Adipose tissue (tissue), 3 donors: Measurements from ENCODE around the gene LOXL3. TPM values are rescaled to one million over a fixed set of nuclear protein-coding genes. Genes with fewer than 3 reads are reported as not detected.

ENCODE experiments used
- H3K27ac ChIP-seq: one replicate; pipeline ENCODE4 v1.5.1; 2013; ENCODE audit warnings: low read depth, low read length
- WGBS, 3 donors: extraction: QIAGEN DNeasy Blood & Tissue Kit; methylation state at CpG; one replicate each; pipeline ENCODE4 v1.1.7; 2013; 5-methylcytosine and 5-hydroxymethylcytosine counted together
- polyA plus RNA-seq, 3 donors: library from polyadenylated mRNA; stranded (reverse); fragments of 200-250 nt; gene quantifications; one replicate each; pipeline ENCODE4 v1.2.3, GENCODE V29; 2013
- donor health status: healthy with polysubstance abuse.
- donor health status: Bipolar disorder and iron deficiency.
- donor health status: healthy.

The LOXL3 gene
- polyA plus RNA-seq, 3 donors = 0.78 to 4.7 (median 2.8) TPM

GRCh38 chr2:74556159-74556558, 2.4 kb upstream of the LOXL3 start:
- WGBS, 3 donors = 72 to 87% (median 74%) methylated on average over 11 to 14 of the region's 14 CpGs
- no peak overlapping the region for H3K27ac ChIP-seq

- 58 to 81% (median 59%) methylated on average over 17 of the region's 17 CpGs for WGBS, 3 donors
- no peak overlapping the region for H3K27ac ChIP-seq
Observed at GRCh38 chr2:74555610-74556103, 1.9 kb upstream of the LOXL3 start.

- H3K27ac ChIP-seq = no peak overlapping the region
- 2 to 5% (median 2%) methylated on average over 58 of the region's 58 CpGs for WGBS, 3 donors
Observed at GRCh38 chr2:74554820-74555531, 1.2 kb upstream of the LOXL3 start.

- H3K27ac ChIP-seq = no peak overlapping the region
- WGBS, 3 donors = 55 to 58% (median 57%) methylated on average over 27 of the region's 27 CpGs
Observed at GRCh38 chr2:74552914-74553811, 579 bp downstream of the LOXL3 start.

GRCh38 chr2:74551942-74552913, 1.5 kb downstream of the LOXL3 start:
- no peak overlapping the region for H3K27ac ChIP-seq
- 71 to 83% (median 77%) methylated on average over 21 of the region's 21 CpGs for WGBS, 3 donors

GRCh38 chr2:74551530-74551929, 2.2 kb downstream of the LOXL3 start:
- H3K27ac ChIP-seq = no peak overlapping the region

GRCh38 chr2:74550231-74550630, 3.5 kb downstream of the LOXL3 start:
- WGBS, 3 donors = 92 to 94% (median 92%) methylated on average over 7 of the region's 7 CpGs
- H3K27ac ChIP-seq = no peak overlapping the region

GRCh38 chr2:74548900-74549826, 4.6 kb downstream of the LOXL3 start:
- no peak overlapping the region for H3K27ac ChIP-seq
- 4 to 9% (median 6%) methylated on average over 76 to 85 of the region's 85 CpGs for WGBS, 3 donors

- H3K27ac ChIP-seq = no peak overlapping the region
- 13 to 18% (median 18%) methylated on average over 26 of the region's 26 CpGs for WGBS, 3 donors
Observed at GRCh38 chr2:74548285-74548899, 5.3 kb downstream of the LOXL3 start.

GRCh38 chr2:74546004-74546403, 7.7 kb downstream of the LOXL3 start:
- 75 to 96% (median 90%) methylated on average over 3 of the region's 3 CpGs for whole genome bisulfite sequencing, 3 donors

GRCh38 chr2:74544634-74545033, 9.1 kb downstream of the LOXL3 start:
- WGBS, 3 donors = 87 to 92% (median 90%) methylated on average over 3 of the region's 3 CpGs
- H3K27ac ChIP-seq = no peak overlapping the region

More at GRCh38 chr2:74546004-74546403, 7.7 kb downstream of the LOXL3 start:
- no peak overlapping the region for H3K27ac ChIP-seq

GRCh38 chr2:74542978-74543377, 10.8 kb downstream of the LOXL3 start:
- 52 to 82% (median 66%) methylated on average over 1 of the region's 1 CpG for WGBS, 3 donors

GRCh38 chr2:74540291-74540690, 13.5 kb downstream of the LOXL3 start:
- WGBS, 3 donors = 52 to 69% (median 54%) methylated on average over 5 of the region's 5 CpGs
- H3K27ac ChIP-seq = no peak overlapping the region

More at GRCh38 chr2:74542978-74543377, 10.8 kb downstream of the LOXL3 start:
- H3K27ac ChIP-seq = no peak overlapping the region

- no peak overlapping the region for H3K27ac ChIP-seq
- 50 to 74% (median 57%) methylated on average over 7 of the region's 7 CpGs for WGBS, 3 donors
Observed at GRCh38 chr2:74538881-74539339, 14.8 kb downstream of the LOXL3 start.

GRCh38 chr2:74537140-74537539, 16.6 kb downstream of the LOXL3 start:
- H3K27ac ChIP-seq = no peak overlapping the region
- WGBS, 3 donors = 63 to 67% (median 65%) methylated on average over 4 of the region's 4 CpGs

- 77 to 90% (median 87%) methylated on average over 23 of the region's 23 CpGs for WGBS, 3 donors
- H3K27ac ChIP-seq = no peak overlapping the region
Observed at GRCh38 chr2:74536166-74536950, 17.4 kb downstream of the LOXL3 start.
